ENCODE measurements around the gene ERBIN.
"Not testable (repeated sequence)": the region's sequence is repeated elsewhere in the genome, so short reads cannot be mapped to it uniquely, and the experiment has no call there.

ERBIN gene

GRCh38 chr5:66013397-66013796 is 87.0 kb downstream of the ERBIN start:
- no peak for DNase-seq

GRCh38 chr5:66013906-66014305 is 87.5 kb downstream of the ERBIN start:
- no peak for DNase-seq

DNA sequence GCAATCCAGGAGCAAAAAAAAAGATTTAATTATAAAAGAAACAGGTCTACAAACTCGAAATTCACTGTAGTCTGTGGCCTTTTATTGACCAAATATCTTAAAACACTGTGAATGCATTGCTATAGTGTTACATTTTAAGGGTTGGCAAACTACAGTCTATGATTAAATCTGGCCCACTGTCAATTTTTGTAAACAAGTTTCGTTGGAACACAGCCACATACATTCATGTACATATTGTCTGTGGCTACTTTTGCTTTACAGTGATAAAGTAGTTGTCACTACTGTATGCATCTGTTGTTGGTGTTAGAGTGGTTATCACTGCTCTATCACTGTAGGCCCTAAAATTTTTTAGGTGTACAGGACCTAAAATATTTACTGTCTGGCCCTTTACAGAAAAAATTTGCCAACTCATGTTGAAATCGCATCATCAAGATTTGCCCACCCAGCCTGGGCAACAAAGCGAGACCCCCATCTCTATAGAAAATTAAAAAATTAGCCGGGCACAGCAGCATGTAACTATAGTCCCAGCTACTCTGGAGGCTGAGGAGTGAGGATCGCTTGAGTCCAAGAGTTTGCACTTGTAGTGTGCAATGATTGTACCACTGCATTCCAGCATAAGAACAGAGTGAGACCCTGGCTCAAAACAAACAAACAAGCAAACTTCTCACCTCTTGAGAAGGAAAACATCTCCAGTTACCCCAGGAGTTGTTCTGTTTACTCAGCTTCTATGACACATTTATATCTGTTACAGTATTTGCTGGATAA is 89.0 kb downstream of the ERBIN start:
- no peak for DNase-seq

GRCh38 chr5:66021585-66021984 is 95.2 kb downstream of the ERBIN start:
- DNase-seq = no peak

DNA sequence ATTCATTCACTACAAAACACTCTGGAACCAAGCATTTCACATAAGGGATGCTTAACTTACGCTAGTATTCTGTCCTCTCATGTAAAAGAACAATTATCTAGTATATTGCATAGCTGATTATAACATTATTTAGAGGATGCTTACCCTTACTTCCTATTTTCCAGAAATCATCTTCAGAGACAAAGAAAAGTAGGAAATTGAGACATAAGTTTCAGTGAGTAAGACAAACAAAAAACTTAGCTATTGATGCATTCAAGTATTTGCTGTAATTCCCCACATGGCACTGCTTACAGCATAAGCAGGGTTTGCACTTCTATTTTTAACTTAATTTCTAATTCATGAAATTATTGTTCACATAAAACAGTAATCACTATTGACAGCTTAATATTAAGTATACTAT is 112.9 kb downstream of the ERBIN start:
- no peak for DNase-seq

- no peak for DNase-seq
These were observed 113.3 kb downstream of the ERBIN start for GRCh38 chr5:66039701-66040100.

DNA sequence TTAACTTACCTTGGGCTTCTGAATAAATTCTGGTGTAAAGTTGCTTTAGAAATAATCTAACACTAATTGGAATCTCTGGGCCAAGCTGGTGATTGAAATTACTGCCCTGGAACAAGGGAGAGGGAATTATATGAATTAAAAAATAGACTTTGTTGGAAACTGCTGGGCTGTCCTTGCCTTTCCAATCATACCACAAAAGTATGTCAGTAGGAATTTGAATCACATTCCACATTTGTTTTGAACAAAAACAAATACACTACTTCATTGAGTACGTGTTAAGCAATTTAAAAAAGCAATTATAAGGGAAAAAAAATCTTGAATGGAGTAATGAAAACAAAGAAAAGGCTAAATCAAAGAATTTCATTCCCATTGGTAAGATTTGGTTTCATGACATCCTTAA is 115.3 kb downstream of the ERBIN start:
- no peak for DNase-seq

GRCh38 chr5:66057239-66057638 is 130.9 kb downstream of the ERBIN start:
- no peak for DNase-seq

- not testable (repeated sequence) for DNase-seq
These were observed 134.9 kb downstream of the ERBIN start for GRCh38 chr5:66061320-66061719.

- not testable (repeated sequence) for DNase-seq
These were observed 136.7 kb downstream of the ERBIN start for GRCh38 chr5:66063061-66063460.

DNA sequence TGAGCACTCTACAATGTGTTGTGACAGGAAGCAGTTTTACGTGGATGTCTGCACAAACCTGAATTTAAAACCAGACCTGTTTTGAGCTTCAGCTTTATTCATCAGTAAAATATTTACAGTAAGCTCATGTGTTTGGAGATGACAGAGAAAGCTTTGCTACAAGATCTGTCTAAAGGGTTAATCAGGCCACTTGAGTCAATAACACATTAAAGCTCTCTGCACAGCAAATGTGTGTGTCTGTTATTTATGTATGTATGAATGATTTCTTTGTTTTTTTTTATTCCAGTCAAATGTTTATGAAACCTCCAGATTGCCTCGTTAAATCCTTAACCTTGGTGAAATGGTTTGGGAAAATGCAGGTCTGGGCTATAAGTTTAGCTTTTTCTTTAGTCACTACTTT is 140.5 kb downstream of the ERBIN start:
- DNase-seq = peak; percentile 19

GRCh38 chr5:66072031-66072430 is 145.7 kb downstream of the ERBIN start:
- no peak for DNase-seq

GRCh38 chr5:66074901-66075300 is 148.5 kb downstream of the ERBIN start:
- peak; percentile 24 for DNase-seq

DNA sequence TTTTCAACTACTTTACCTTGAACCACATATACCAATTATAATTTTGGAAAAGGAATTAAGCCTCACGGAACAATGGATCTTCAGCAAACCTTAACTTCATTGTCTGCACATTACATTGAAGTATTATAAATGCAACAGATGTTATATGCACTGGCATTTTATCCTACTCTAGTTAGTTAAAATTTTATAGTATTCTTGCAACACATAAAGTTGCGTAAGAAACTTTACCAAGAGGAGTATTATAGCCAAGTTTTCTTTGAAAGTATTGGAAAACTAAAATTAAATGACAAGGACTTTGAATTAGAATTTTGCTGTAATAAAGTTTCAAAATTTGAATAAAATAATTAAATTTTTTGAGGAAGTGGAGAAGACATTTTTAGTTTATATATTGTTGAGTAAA is 154.3 kb downstream of the ERBIN start:
- no peak for DNase-seq

- DNase-seq = no peak
These were observed 163.0 kb downstream of the ERBIN start for GRCh38 chr5:66089384-66089783.

DNA sequence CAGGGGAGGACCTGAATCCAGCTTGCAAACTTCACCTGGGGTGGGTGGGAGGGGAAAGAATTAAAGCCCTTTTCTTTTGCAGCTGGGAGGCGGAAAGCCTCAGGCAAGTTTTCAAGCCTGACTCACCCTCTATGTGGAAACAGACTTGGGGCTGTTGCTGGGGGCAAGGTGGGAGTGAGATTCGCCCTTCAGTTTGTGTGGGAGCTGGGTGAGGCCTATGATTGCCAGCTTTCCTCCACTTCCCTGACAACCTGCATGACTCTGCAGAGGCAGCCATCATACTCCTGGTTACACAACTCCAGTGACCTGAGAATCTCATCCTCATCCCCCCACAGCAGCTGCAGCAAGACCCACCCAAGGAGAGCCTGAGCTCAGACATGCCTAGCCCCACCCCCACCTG is 174.5 kb downstream of the ERBIN start:
- DNase-seq = no peak

DNA sequence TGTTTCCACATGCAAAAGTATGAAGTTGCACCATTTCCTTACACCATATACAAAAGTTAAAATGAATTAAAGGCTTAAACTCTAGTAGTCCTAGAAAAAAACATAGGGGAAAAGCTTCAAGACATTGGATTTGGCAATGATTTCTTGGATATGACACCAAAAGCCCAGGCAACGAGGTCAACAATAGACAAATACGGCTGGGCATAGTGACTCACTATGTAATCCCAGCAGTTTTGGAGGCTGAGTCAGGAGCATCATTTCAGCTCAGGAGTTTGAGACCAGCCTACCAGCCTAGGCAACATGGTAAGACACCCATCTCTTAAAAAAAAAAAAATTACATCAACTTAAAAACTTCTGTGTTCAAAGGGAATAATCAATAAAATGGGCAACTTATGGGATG is 186.8 kb downstream of the ERBIN start:
- DNase-seq = no peak

DNA sequence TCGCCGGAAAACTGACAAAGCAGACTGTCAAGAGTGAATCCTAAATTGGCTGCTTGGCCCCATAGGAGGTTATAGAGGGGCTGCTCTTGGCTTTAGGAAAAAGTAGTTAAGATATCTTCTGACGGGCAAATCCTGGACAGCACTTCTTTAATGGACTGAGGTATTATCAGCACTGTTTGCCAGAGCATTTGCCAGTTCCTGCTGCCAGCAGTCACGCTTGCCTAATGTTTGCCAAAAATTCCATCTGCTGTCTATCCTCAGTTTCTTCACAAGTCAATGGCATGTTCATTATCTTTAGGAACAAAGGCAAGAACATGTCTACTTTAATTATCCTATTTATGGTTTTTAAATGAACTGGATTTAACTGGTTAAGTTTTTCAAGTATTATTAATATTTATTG is 191.9 kb downstream of the ERBIN start:
- DNase-seq = no peak

DNA sequence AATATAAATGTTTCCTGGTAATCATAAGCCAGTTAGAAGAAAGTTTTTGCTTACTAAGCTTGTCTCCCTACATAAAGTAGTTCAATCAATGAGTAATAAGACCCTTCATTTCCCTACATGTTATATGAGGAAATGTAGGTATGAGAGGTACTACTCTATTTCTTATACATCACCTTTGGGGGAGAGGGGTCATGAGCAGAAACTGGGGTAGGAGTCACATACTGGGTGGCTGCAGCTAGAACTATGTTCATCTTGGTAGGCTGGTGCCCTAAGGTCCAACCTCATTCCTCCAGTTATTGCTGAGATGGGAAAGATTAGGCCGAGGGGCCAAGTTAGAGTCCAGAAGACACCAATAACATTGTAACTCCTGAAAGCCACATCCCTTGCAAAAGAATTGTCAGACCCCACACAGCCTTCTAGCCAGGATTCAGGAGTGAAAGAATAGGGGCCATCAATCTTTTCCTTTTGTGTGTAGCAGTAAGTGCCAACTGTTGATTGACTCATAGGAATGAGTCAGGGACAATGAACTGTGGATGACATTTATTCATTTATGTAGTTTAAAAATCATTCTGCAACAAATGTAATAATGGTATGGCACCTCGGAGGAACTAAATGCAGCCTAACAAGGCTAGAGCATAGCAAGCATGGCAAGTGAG is 196.1 kb downstream of the ERBIN start:
- no peak for DNase-seq

- peak; percentile 17 for DNase-seq
These were observed 202.8 kb downstream of the ERBIN start for GRCh38 chr5:66129144-66129543.

DNA sequence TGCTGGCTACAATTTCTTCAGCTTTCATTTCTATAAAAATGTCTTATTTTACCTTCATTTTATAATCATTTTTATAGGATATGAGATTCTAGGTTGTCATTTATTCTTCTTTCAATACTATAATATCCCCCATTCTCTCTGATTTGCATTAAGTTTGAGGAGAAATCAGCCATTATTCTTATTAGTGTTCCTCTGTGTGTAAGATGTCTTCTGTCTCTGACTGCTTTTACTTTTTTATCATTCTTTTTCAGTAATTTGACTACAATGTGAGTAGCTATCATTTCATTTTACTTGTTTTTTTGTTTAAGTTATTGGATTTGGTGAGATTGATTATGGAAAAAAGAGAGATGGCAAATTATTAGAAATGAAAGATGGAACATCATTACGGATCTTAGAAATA is 204.1 kb downstream of the ERBIN start:
- DNase-seq = no peak
